OCI-LY7 (cell line): Measurements from ENCODE around the gene AGGF1.

ENCODE experiments used
- CTCF ChIP-seq: fragments of 200-600 bp; sonication (generic); conservative IDR thresholded peaks from 2 replicates; pipeline ENCODE4 v1.5.1; 2014; ENCODE audit warnings: mild to moderate bottlenecking, antibody characterized with exemption, low read length, moderate library complexity, mixed read lengths
- EZH2phosphoT487 ChIP-seq: fragments of 200-600 bp; sonication (generic); IDR thresholded peaks from 2 replicates; pipeline ENCODE4 v1.6.1; 2018; ENCODE audit warnings: low read depth, borderline replicate concordance, mild to moderate bottlenecking, mixed run types, antibody characterized with exemption, low read length, moderate library complexity, mixed read lengths

DNA sequence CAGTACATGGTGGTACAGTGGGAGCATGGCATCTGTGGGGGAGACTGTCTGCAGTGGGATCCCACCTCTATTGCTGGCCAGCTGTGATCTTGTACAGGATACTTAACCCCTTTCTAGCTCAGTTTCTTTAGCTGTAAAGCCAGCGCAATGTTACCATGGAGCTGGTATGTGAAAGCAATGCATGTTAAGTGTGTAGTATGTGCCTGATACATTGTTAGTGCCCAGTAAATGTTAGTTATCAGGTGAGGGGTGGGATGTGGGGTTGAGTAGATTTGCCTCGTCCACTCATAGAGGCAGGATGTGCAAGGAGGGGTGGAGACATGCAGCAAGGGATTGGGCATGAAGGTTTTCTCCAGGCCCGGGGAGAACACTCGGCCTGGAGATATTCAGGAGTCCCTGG lies 44.5 kb downstream of the AGGF1 start:
- TF ChIP-seq CTCF (no peak), EZH2phosphoT487 (no peak)
